Measurements from ENCODE around the gene SIGLEC12.

GRCh38 chr19:51535535-51535934 is 33.9 kb upstream of the SIGLEC12 start:
- TF ChIP-seq POLR2AphosphoS5 (IDR thresholded peaks at IDR 0.05; ENCODE audit: control insufficient read depth, insufficient read depth, low read depth, low read length) = no peak
- TF ChIP-seq HEY1 (CRISPR knock-in tag; IDR thresholded peaks at IDR 0.05; ENCODE audit: borderline replicate concordance) = no peak
- no peak for TF ChIP-seq FOSL1 (tag; conservative IDR thresholded peaks at IDR 0.05)
- no peak for TF ChIP-seq RBFOX2 (IDR thresholded peaks at IDR 0.05; ENCODE audit: low read depth, low read length)
- no peak for TF ChIP-seq REST (IDR thresholded peaks at IDR 0.05; ENCODE audit: borderline replicate concordance)
- TF ChIP-seq REST (CRISPR knock-in tag; IDR thresholded peaks at IDR 0.05; ENCODE audit: low read depth) = no peak
- no peak for TF ChIP-seq HSF4 (CRISPR knock-in tag; IDR thresholded peaks at IDR 0.05; ENCODE audit: borderline replicate concordance)
- TF ChIP-seq STAT5B (CRISPR knock-in tag; IDR thresholded peaks at IDR 0.05) = no peak
- TF ChIP-seq TBL1XR1 (IDR thresholded peaks at IDR 0.05; ENCODE audit: low read length in 2 of 2) = no peak
- no peak for TF ChIP-seq NFRKB (IDR thresholded peaks at IDR 0.05; ENCODE audit: low read depth)
- no peak for TF ChIP-seq GABPA (tag; conservative IDR thresholded peaks at IDR 0.05; ENCODE audit: low read depth)
- no peak for TF ChIP-seq SMAD3 (CRISPR knock-in tag; conservative IDR thresholded peaks at IDR 0.05)
- no peak for TF ChIP-seq ATF7 (IDR thresholded peaks at IDR 0.05)
- TF ChIP-seq, protein P1, sequence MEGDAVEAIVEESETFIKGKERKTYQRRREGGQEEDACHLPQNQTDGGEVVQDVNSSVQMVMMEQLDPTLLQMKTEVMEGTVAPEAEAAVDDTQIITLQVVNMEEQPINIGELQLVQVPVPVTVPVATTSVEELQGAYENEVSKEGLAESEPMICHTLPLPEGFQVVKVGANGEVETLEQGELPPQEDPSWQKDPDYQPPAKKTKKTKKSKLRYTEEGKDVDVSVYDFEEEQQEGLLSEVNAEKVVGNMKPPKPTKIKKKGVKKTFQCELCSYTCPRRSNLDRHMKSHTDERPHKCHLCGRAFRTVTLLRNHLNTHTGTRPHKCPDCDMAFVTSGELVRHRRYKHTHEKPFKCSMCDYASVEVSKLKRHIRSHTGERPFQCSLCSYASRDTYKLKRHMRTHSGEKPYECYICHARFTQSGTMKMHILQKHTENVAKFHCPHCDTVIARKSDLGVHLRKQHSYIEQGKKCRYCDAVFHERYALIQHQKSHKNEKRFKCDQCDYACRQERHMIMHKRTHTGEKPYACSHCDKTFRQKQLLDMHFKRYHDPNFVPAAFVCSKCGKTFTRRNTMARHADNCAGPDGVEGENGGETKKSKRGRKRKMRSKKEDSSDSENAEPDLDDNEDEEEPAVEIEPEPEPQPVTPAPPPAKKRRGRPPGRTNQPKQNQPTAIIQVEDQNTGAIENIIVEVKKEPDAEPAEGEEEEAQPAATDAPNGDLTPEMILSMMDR (IDR thresholded peaks at IDR 0.05 in 2 of 3, conservative IDR thresholded peaks at IDR 0.05 in 1 of 3; ENCODE audit: insufficient read depth in 2 of 3, low read depth in 1 of 3, low read length in 3 of 3) = no peak

Data from K562 (cell line).